Gastroesophageal sphincter (tissue), 4 donors: ENCODE results near the gene COL18A1. TPM values are rescaled to one million over a fixed set of nuclear protein-coding genes. Genes with fewer than 3 reads are reported as not detected.

Experiments
- ATAC-seq: fragments of 150-250 bp; one replicate; pipeline ENCODE4 v1.9.1; 2016; ENCODE audit warnings: mild to moderate bottlenecking, moderate library complexity
- H3K27ac ChIP-seq, 4 donors: fragments of 200-600 bp; sonication (generic) in 3 of 4; 1 replicate in 3 of 4; 2 replicates in 1 of 4; pipeline ENCODE4 v1.5.1; 2016 to 2019
- H3K27me3 ChIP-seq: fragments of 200-600 bp; sonication (generic); one replicate; pipeline ENCODE4 v1.5.1; 2019
- H3K36me3 ChIP-seq, 2 donors: fragments of 200-600 bp; sonication (generic); one replicate each; pipeline ENCODE4 v1.5.1; 2019; ENCODE audit warnings: control low read depth in 1 of 2
- H3K4me1 ChIP-seq, 3 donors: fragments of 200-600 bp; sonication (generic); 1 replicate in 2 of 3; 2 replicates in 1 of 3; pipeline ENCODE4 v1.5.1; 2016 to 2019; ENCODE audit warnings: control low read depth in 2 of 3
- H3K4me3 ChIP-seq, 2 donors: fragments of 200-600 bp; sonication (generic); one replicate each; pipeline ENCODE4 v1.5.1; 2019; ENCODE audit warnings: mild to moderate bottlenecking in 1 of 2, moderate library complexity in 1 of 2
- H3K9me3 ChIP-seq, 3 donors: fragments of 200-600 bp; sonication (generic); one replicate each; pipeline ENCODE4 v1.5.1; 2017 to 2019; ENCODE audit warnings: control low read depth in 2 of 3
- CTCF ChIP-seq, 4 experiments: fragments of 200-600 bp in 2 of 4; fragments of 450-650 bp in 2 of 4; sonication (generic) in 1 of 4; IDR thresholded peaks; one replicate each; pipeline ENCODE4 v1.5.1; 2017 to 2019; ENCODE audit warnings: antibody characterized with exemption in 4 of 4, mild to moderate bottlenecking in 2 of 4, moderate library complexity in 2 of 4
- EP300 ChIP-seq: sonication (generic); formaldehyde crosslinking; IDR thresholded peaks from one replicate; pipeline ENCODE4 v1.6.1; 2017; ENCODE audit warnings: antibody characterized with exemption, mild to moderate bottlenecking
- POLR2A ChIP-seq, 2 donors: fragments of 450-650 bp; IDR thresholded peaks; one replicate each; pipeline ENCODE4 v1.6.1; 2017; ENCODE audit warnings: antibody characterized with exemption in 2 of 2, mild to moderate bottlenecking in 2 of 2, moderate library complexity in 1 of 2
- POLR2AphosphoS5 ChIP-seq: sonication (generic); formaldehyde crosslinking; IDR thresholded peaks from one replicate; pipeline ENCODE4 v1.6.1; 2017; ENCODE audit warnings: antibody characterized with exemption
- WGBS, 2 donors: methylation state at CpG; one replicate each; pipeline ENCODE4 v1.1.5; 2018; ENCODE audit warnings: low coverage in 1 of 2; 5-methylcytosine and 5-hydroxymethylcytosine counted together
- total RNA-seq, 4 donors: library from RNA; depleted of rRNA; stranded (reverse); fragments of >200 nt; gene quantifications; one replicate each; pipeline ENCODE4 v1.1.0, GENCODE V29; 2016

COL18A1 gene
- total RNA-seq, 4 donors from 2014 or later = 69.3 to 116 (median 78.4) TPM

GRCh38 chr21:45554477-45555175 is 149.7 kb downstream of the COL18A1 start:
- peak; percentile 68 for ATAC-seq
- Histone ChIP-seq H3K4me1 (peaks cover 0 to 12% (median 0%) of the 10 kb centered on the region in 3 donors), H3K9me3 (no peaks in the 10 kb centered on the region), H3K36me3 (no peaks in the 10 kb centered on the region), H3K4me3 (peak overlapping the region; percentile 41 to 58), H3K27ac (peak overlapping the region; percentile 3 to 70 (median 66)), H3K27me3 (peaks cover 15% of the 10 kb centered on the region)
- peak in 1 of 2 donors; percentile 18 for TF ChIP-seq POLR2A (IDR thresholded peaks at IDR 0.05)
- TF ChIP-seq CTCF (IDR thresholded peaks at IDR 0.05) = peak; percentile 80 to 96 (median 92)
- no peak for TF ChIP-seq POLR2AphosphoS5
- 0 to 2% methylated on average over 9 to 12 of the region's 53 CpGs for WGBS, 2 donors

GRCh38 chr21:45555251-45555556 is 150.2 kb downstream of the COL18A1 start:
- peak overlapping the region; percentile 42 to 55 for H3K4me3 ChIP-seq
- no peak for TF ChIP-seq CTCF (IDR thresholded peaks at IDR 0.05)
- TF ChIP-seq POLR2AphosphoS5 = no peak
- TF ChIP-seq EP300 = no peak
- TF ChIP-seq POLR2A (IDR thresholded peaks at IDR 0.05) = no peak
- H3K9me3 ChIP-seq = no peaks in the 10 kb centered on the region
- no CpG with 5 or more reads among the region's 34 CpGs for WGBS, 2 donors
- peaks cover 0 to 12% (median 0%) of the 10 kb centered on the region in 3 donors for H3K4me1 ChIP-seq
- no peaks in the 10 kb centered on the region for H3K36me3 ChIP-seq
- ATAC-seq = no peak
- H3K27ac ChIP-seq = peak overlapping the region; percentile 34 to 91 (median 82)
- peaks cover 9% of the 10 kb centered on the region for H3K27me3 ChIP-seq

- peak; percentile 89 for ATAC-seq
- H3K36me3 ChIP-seq = no peaks in the 10 kb centered on the region
- peaks cover 5% of the 10 kb centered on the region for H3K27me3 ChIP-seq
- H3K4me1 ChIP-seq = peaks cover 0 to 12% (median 0%) of the 10 kb centered on the region in 3 donors
- H3K27ac ChIP-seq = peak overlapping the region; percentile 34 to 91 (median 82)
- H3K4me3 ChIP-seq = peak overlapping the region; percentile 42 to 55
- 2% methylated on average over 11 of the region's 62 CpGs; no CpG with 5 or more reads in 1 of the 2 donors for WGBS, 2 donors
- H3K9me3 ChIP-seq = no peaks in the 10 kb centered on the region
- TF ChIP-seq POLR2A (IDR thresholded peaks at IDR 0.05) (peak in 1 of 2 donors; percentile 10), CTCF (IDR thresholded peaks at IDR 0.05) (peak in 3 of 4 experiments; percentile 74 to 93 (median 83)), POLR2AphosphoS5 (no peak)
These were observed 150.8 kb downstream of the COL18A1 start for GRCh38 chr21:45555557-45556301.

GRCh38 chr21:45556302-45556644 is 151.3 kb downstream of the COL18A1 start:
- H3K9me3 ChIP-seq = no peaks in the 10 kb centered on the region

More at GRCh38 chr21:45556302-45556644, 151.3 kb downstream of the COL18A1 start:
- Histone ChIP-seq H3K4me1 (peaks cover 0 to 12% (median 0%) of the 10 kb centered on the region in 3 donors), H3K27me3 (peaks cover 9% of the 10 kb centered on the region), H3K36me3 (no peaks in the 10 kb centered on the region), H3K4me3 (peak overlapping the region; percentile 42 to 55), H3K27ac (peak overlapping the region in 3 of 4 donors; percentile 77 to 91 (median 87))
- WGBS, 2 donors = 27 to 59% methylated on average over 8 to 11 of the region's 12 CpGs
- TF ChIP-seq POLR2A (IDR thresholded peaks at IDR 0.05) (no peak), EP300 (no peak), CTCF (IDR thresholded peaks at IDR 0.05) (no peak), POLR2AphosphoS5 (no peak)
- ATAC-seq = no peak
